HEK293 (cell line): ENCODE data around the gene MRPS2.

Experiments used
- CTCF ChIA-PET: fragments of 350-600 bp; formaldehyde crosslinking; extraction: SDS; loops from one replicate; lab custom pipeline; 2021; ENCODE audit warnings: antibody characterized with exemption; lab: Yijun Ruan, JAX
- POLR2A ChIA-PET: fragments of 300-600 bp; formaldehyde crosslinking; extraction: SDS; loops from one replicate; lab custom pipeline; 2020; ENCODE audit warnings: antibody characterized with exemption, inconsistent platforms; lab: Yijun Ruan, JAX
- H3K27ac ChIP-seq: fragments of 200-500 bp; sonication (Bioruptor generic); 2 replicates; pipeline ENCODE4 v1.5.1; 2014; ENCODE audit warnings: low read depth, low read length, control low read depth, inconsistent platforms; ENCODE audit errors: extremely low read depth
- H3K36me3 ChIP-seq, 2 experiments: fragments of 200-500 bp in 1 of 2; sonication (Bioruptor generic) in 1 of 2; 1 replicate in 1 of 2; 2 replicates in 1 of 2; pipeline ENCODE4 v1.5.1; 2014 to 2017; ENCODE audit warnings: inconsistent platforms in 2 of 2, low read length in 2 of 2; ENCODE audit not compliant: control insufficient read depth in 2 of 2, insufficient read depth in 1 of 2
- H3K4me1 ChIP-seq: fragments of 200-500 bp; sonication (Bioruptor generic); 2 replicates; pipeline ENCODE4 v1.5.1; 2014; ENCODE audit warnings: mild to moderate bottlenecking, low read length, inconsistent platforms; ENCODE audit not compliant: control insufficient read depth, insufficient read depth
- H3K4me3 ChIP-seq: 2 replicates; pipeline ENCODE4 v1.5.1; 2011; ENCODE audit warnings: low read depth, mild to moderate bottlenecking, control low read depth, low read length, moderate library complexity
- H3K9me3 ChIP-seq: fragments of 200-500 bp; sonication (Bioruptor generic); 2 replicates; pipeline ENCODE4 v1.5.1; 2014; ENCODE audit warnings: low read depth, low read length, inconsistent platforms; ENCODE audit not compliant: control insufficient read depth, insufficient read depth
- ATF2 ChIP-seq: fragments of 450-650 bp; formaldehyde crosslinking; IDR thresholded peaks from 2 replicates; pipeline ENCODE4 v1.5.1; 2016; ENCODE audit warnings: missing biosample characterization, missing genetic modification characterization, low read depth
- BCL11A ChIP-seq: fragments of 450-650 bp; formaldehyde crosslinking; IDR thresholded peaks from 2 replicates; pipeline ENCODE4 v1.5.1; 2016; ENCODE audit warnings: low read depth, missing biosample characterization, missing genetic modification characterization
- BCL6B ChIP-seq: fragments of 450-650 bp; formaldehyde crosslinking; IDR thresholded peaks from 2 replicates; pipeline ENCODE4 v1.5.1; 2017; ENCODE audit warnings: missing biosample characterization, missing genetic modification characterization
- CTCF ChIP-seq: fragments of 450-650 bp; formaldehyde crosslinking; IDR thresholded peaks from 2 replicates; pipeline ENCODE4 v1.5.1; 2016; ENCODE audit warnings: missing biosample characterization, missing genetic modification characterization
- FEZF1 ChIP-seq: fragments of 450-650 bp; formaldehyde crosslinking; IDR thresholded peaks from 2 replicates; pipeline ENCODE4 v1.5.1; 2016; ENCODE audit warnings: missing biosample characterization, missing genetic modification characterization
- HOXA7 ChIP-seq: sonication (generic); formaldehyde crosslinking; IDR thresholded peaks from 2 replicates; pipeline ENCODE4 v1.8.1; 2022; ENCODE audit warnings: missing genetic modification reagents, borderline replicate concordance
- OSR2 ChIP-seq: fragments of 450-650 bp; formaldehyde crosslinking; IDR thresholded peaks from 2 replicates; pipeline ENCODE4 v1.5.1; 2016; ENCODE audit warnings: missing biosample characterization, missing genetic modification characterization
- PRDM1 ChIP-seq: fragments of 450-650 bp; formaldehyde crosslinking; IDR thresholded peaks from 2 replicates; pipeline ENCODE4; 2016; ENCODE audit warnings: missing biosample characterization, missing genetic modification characterization
- PRDM10 ChIP-seq: fragments of 450-650 bp; formaldehyde crosslinking; IDR thresholded peaks from 2 replicates; pipeline ENCODE4 v1.5.1; 2016; ENCODE audit warnings: missing biosample characterization, missing genetic modification characterization
- ZNF221 ChIP-seq: fragments of 450-650 bp; formaldehyde crosslinking; IDR thresholded peaks from 2 replicates; pipeline ENCODE4 v1.5.1; 2017; ENCODE audit warnings: missing biosample characterization, missing genetic modification characterization, borderline replicate concordance
- ZNF341 ChIP-seq: fragments of 450-650 bp; formaldehyde crosslinking; IDR thresholded peaks from 2 replicates; pipeline ENCODE4; 2016; ENCODE audit warnings: low read depth, missing biosample characterization, missing genetic modification characterization
- ZNF423 ChIP-seq: fragments of 450-650 bp; formaldehyde crosslinking; IDR thresholded peaks from 2 replicates; pipeline ENCODE4 v1.5.1; 2016; ENCODE audit warnings: missing biosample characterization, missing genetic modification characterization
- ZNF473 ChIP-seq: fragments of 450-650 bp; formaldehyde crosslinking; IDR thresholded peaks from 2 replicates; pipeline ENCODE4 v1.5.1; 2017; ENCODE audit warnings: missing biosample characterization, missing genetic modification characterization
- ZNF48 ChIP-seq: fragments of 450-650 bp; formaldehyde crosslinking; IDR thresholded peaks from 2 replicates; pipeline ENCODE4 v1.5.1; 2016; ENCODE audit warnings: missing biosample characterization, missing genetic modification characterization
- ZNF544 ChIP-seq: fragments of 450-650 bp; formaldehyde crosslinking; IDR thresholded peaks from 2 replicates; pipeline ENCODE4 v1.5.0; 2017; ENCODE audit warnings: missing biosample characterization, missing genetic modification characterization
- ZNF555 ChIP-seq: fragments of 450-650 bp; formaldehyde crosslinking; conservative IDR thresholded peaks from 2 replicates; pipeline ENCODE4 v1.5.1; 2017; ENCODE audit warnings: missing biosample characterization, mild to moderate bottlenecking, missing genetic modification characterization, inconsistent platforms
- ZNF626 ChIP-seq: fragments of 450-650 bp; sonication (Bioruptor Pico); formaldehyde crosslinking; IDR thresholded peaks from 2 replicates; pipeline ENCODE4 v1.5.1; 2018; ENCODE audit warnings: missing biosample characterization, missing genetic modification characterization, inconsistent platforms
- ZNF654 ChIP-seq: fragments of 450-650 bp; formaldehyde crosslinking; IDR thresholded peaks from 2 replicates; pipeline ENCODE4 v1.5.1; 2016; ENCODE audit warnings: low read depth, missing biosample characterization, missing genetic modification characterization
- ZNF670 ChIP-seq: fragments of 450-650 bp; formaldehyde crosslinking; IDR thresholded peaks from 2 replicates; pipeline ENCODE4 v1.5.1; 2016; ENCODE audit warnings: missing biosample characterization, missing genetic modification characterization, low read depth
- ZNF677 ChIP-seq: fragments of 450-650 bp; IDR thresholded peaks from 2 replicates; pipeline ENCODE4 v1.5.0; 2018; ENCODE audit warnings: missing biosample characterization, mild to moderate bottlenecking, missing genetic modification characterization, moderate library complexity
- ZSCAN23 ChIP-seq: fragments of 450-650 bp; formaldehyde crosslinking; IDR thresholded peaks from 2 replicates; pipeline ENCODE4 v1.5.1; 2016; ENCODE audit warnings: missing biosample characterization, missing genetic modification characterization
- TF ChIP-seq, protein P1 (sequence below): fragments of 450-650 bp; IDR thresholded peaks from 2 replicates; pipeline ENCODE4 v1.5.1; 2018; ENCODE audit warnings: missing biosample characterization, mild to moderate bottlenecking, missing genetic modification characterization

Gene MRPS2

DNA sequence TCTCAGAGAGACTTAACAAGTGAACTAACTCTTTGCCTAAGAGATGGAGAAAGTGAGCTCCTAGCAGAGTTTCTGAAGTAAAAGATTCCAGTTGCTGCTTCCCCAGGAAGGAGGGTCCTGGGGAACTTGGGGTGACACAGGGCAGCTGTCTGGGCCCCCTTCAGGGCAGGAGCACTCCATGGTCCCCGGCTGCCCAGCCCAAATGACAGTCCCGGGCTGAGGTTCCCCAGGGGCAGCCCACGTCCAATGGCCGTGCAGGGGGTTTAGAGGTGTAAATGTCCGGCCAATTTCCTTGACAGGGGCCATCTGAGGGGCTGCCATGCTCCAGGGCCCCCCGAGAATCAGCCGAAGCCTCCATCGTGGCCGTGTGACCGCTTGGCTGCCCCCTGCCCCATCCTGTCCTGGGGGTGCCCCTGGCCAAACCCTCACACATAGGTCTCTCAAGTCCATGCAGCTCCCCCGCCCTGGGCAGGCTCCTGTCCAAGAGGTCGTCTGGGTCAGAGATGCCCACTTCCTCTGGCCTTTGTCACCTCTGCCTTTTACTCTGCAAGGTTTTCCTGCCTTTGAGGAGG is 26.4 kb upstream of the MRPS2 start (continued):
- TF ChIP-seq ZNF473, result no peak

DNA sequence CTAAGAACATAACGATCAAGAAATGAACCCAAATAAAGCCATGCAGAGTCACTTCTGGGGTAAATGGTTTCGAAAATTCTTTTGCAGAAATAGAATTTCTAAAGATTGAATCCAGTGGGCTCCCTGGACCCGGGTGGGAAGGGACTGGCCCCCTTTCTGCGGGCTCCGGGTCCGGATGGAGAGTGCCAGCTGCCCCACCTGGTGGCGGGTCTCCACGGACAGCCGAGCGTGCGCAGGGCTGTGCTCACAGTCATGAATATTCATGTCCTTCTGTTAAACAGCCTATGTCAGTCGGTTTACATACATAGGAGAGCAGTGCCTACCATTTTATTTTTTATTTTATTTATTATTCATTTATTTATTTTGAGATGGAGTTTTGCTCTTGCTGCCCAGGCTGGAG is 25.6 kb upstream of the MRPS2 start:
- H3K9me3 ChIP-seq, result no peaks in the 10 kb centered on the region
- ChIA-PET POLR2A (interaction anchor here (0.6 kb wide), 1 partner anchor 892 kb away, joined by 3 read pairs; no protein-coding TSS in a partner anchor), CTCF (interaction anchor here (0.7 to 2.5 kb wide), 5 partner anchors 12 to 662 kb away, joined by 3 to 9 read pairs (median 4); partner anchors contain the start of gene MRPS2)
- peaks cover 0 to 3% of the 10 kb centered on the region in 2 experiments; a peak in 1 of 3 replicates for H3K36me3 ChIP-seq
- H3K4me3 ChIP-seq, result no peak overlapping the region
- no peaks in the 10 kb centered on the region for H3K4me1 ChIP-seq
- TF ChIP-seq CTCF (tag by site-specific recombination) (peak; percentile 29; the same call in 1 of the 2 replicates), PRDM10 (peak; percentile 32; the same call in 1 of the 2 replicates), ZNF654 (tag by site-specific recombination) (peak; percentile 15; the same call in 1 of the 2 replicates), FEZF1 (tag by site-specific recombination) (no peak)
- TF ChIP-seq, all 188 proteins: peak for 3
- H3K27ac ChIP-seq, result no peak overlapping the region

DNA sequence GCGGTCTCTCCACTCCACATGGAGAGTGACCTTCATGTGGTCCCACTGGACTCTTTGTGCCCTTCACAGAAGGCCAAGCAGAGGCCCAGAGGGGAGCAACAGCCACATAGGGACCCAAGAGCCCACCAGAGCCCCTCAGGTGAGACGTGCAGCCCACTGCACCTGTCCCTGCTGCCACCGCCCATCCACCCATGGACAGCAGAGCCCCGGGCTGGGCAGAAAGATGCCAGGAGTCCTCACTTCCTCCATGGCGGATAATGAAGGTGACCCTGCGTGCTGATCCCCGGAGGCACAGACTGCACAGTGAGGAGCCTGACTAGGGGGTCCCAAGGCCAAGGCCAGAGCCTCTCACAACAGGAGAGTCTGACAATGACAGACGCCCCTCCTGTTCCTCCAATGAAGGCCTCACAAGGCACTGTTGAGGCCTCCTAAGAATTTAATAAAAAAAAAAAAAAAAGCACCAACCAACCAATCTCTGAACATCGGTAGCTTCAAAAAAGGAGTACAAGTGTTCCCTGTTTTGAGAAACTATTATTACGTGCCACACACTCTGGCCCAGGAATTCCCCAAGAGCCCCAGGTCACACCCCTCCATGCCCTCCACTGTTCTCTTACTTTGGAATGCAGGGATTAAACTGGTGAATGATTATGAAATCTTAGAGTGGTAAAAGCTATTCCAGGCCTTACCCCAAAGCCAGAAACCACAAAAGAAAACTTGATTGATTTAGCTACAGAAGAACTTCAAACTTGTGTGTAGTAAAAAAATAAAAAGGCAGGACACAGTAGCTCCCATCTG is 23.7 kb upstream of the MRPS2 start:
- Histone ChIP-seq H3K27ac (no peak overlapping the region), H3K4me1 (no peaks in the 10 kb centered on the region)
- POLR2A ChIA-PET, result no interaction called here
- TF ChIP-seq ZNF423 (tag by site-specific recombination) (no peak), ZNF221 (tag by site-specific recombination) (no peak), ZNF677 (tag by site-specific recombination) (no peak), PRDM1 (tag by site-specific recombination) (no peak), ZSCAN23 (no peak), BCL11A (tag by site-specific recombination) (no peak), ATF2 (tag by site-specific recombination) (no peak), ZNF341 (tag by site-specific recombination) (no peak), ZNF555 (no peak), ZNF544 (tag by site-specific recombination) (no peak), ZNF626 (tag by site-specific recombination) (no peak), HOXA7 (no peak), ZNF670 (tag by site-specific recombination) (no peak), ZNF48 (no peak), BCL6B (tag by site-specific recombination) (no peak), OSR2 (tag by site-specific recombination) (no peak)
- TF ChIP-seq, protein P1, sequence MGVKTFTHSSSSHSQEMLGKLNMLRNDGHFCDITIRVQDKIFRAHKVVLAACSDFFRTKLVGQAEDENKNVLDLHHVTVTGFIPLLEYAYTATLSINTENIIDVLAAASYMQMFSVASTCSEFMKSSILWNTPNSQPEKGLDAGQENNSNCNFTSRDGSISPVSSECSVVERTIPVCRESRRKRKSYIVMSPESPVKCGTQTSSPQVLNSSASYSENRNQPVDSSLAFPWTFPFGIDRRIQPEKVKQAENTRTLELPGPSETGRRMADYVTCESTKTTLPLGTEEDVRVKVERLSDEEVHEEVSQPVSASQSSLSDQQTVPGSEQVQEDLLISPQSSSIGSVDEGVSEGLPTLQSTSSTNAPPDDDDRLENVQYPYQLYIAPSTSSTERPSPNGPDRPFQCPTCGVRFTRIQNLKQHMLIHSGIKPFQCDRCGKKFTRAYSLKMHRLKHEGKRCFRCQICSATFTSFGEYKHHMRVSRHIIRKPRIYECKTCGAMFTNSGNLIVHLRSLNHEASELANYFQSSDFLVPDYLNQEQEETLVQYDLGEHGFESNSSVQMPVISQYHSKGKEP (tag by site-specific recombination), result no peak

More for the DNA sequence above, 23.7 kb upstream of the MRPS2 start:
- CTCF ChIA-PET, result interaction anchor here (0.6 to 1.9 kb wide), 5 partner anchors 14 to 65 kb away, joined by 3 to 6 read pairs (median 4); no protein-coding TSS in a partner anchor
- Histone ChIP-seq H3K9me3 (no peaks in the 10 kb centered on the region), H3K36me3 (peaks cover 0 to 3% of the 10 kb centered on the region in 2 experiments; a peak in 1 of 3 replicates), H3K4me3 (no peak overlapping the region)
